GM19455 (cell line): ENCODE data around the gene SAFB2.

Experiments used
- ATAC-seq: cut with Tn5 transposase; IDR thresholded peaks from one replicate; pipeline ENCODE4 v1.9.1; 2021; ENCODE audit not compliant: unreplicated experiment

Gene SAFB2

GRCh38 chr19:5635427-5635826 lies 12.9 kb upstream of the SAFB2 start:
- ATAC-seq: no peak

GRCh38 chr19:5632657-5633056 lies 10.1 kb upstream of the SAFB2 start:
- ATAC-seq: no peak

GRCh38 chr19:5632241-5632612 lies 9.7 kb upstream of the SAFB2 start:
- no peak for ATAC-seq

- ATAC-seq: no peak
Measured at GRCh38 chr19:5631567-5632240, 9.1 kb upstream of the SAFB2 start.

GRCh38 chr19:5628919-5629481 lies 6.4 kb upstream of the SAFB2 start:
- no peak for ATAC-seq

GRCh38 chr19:5628461-5628860 lies 5.9 kb upstream of the SAFB2 start:
- no peak for ATAC-seq

GRCh38 chr19:5627395-5627904 lies 4.9 kb upstream of the SAFB2 start:
- no peak for ATAC-seq

- ATAC-seq: no peak
Measured at GRCh38 chr19:5625641-5626040, 3.1 kb upstream of the SAFB2 start.

- ATAC-seq: no peak
Measured at GRCh38 chr19:5624741-5625278, 2.2 kb upstream of the SAFB2 start.

GRCh38 chr19:5624018-5624663 lies 1.6 kb upstream of the SAFB2 start:
- no peak for ATAC-seq

- ATAC-seq: peak; percentile 3
Measured at GRCh38 chr19:5623397-5624017, 931 bp upstream of the SAFB2 start.

GRCh38 chr19:5621945-5622464 lies 571 bp downstream of the SAFB2 start:
- ATAC-seq: no peak

- ATAC-seq: no peak
Measured at GRCh38 chr19:5621311-5621944, 1.1 kb downstream of the SAFB2 start.

GRCh38 chr19:5619946-5620345 lies 2.6 kb downstream of the SAFB2 start:
- no peak for ATAC-seq

GRCh38 chr19:5618591-5618990 lies 4.0 kb downstream of the SAFB2 start:
- ATAC-seq: no peak

GRCh38 chr19:5617080-5617479 lies 5.5 kb downstream of the SAFB2 start:
- no peak for ATAC-seq

- no peak for ATAC-seq
Measured at GRCh38 chr19:5615756-5616327, 6.7 kb downstream of the SAFB2 start.

- ATAC-seq: no peak
Measured at GRCh38 chr19:5612891-5613865, 9.4 kb downstream of the SAFB2 start.

- ATAC-seq: no peak
Measured at GRCh38 chr19:5609881-5610448, 12.6 kb downstream of the SAFB2 start.
